Sciatic nerve (tissue), 2 donors: Measurements from ENCODE around the gene IVD. TPM values are rescaled to one million over a fixed set of nuclear protein-coding genes. Genes with fewer than 3 reads are reported as not detected.

Experiments used
- ATAC-seq: fragments of 200-7000 bp; cut with Tn5 transposase; one replicate; pipeline ENCODE4 v1.9.1; 2020; ENCODE audit warnings: mild to moderate bottlenecking, moderate library complexity
- DNase-seq: peaks from one replicate; pipeline ENCODE4 v3.0.0-alpha.2; 2020; ENCODE audit warnings: low spot score
- intact Hi-C: fragments of 100-400 bp; cut with DNase I; formaldehyde crosslinking; loops from one replicate; pipeline ENCODE4 v1.14.2; 2022
- total RNA-seq: library from RNA; stranded (reverse); fragmentation: NEBNext Ultra II Directional; extraction: Animal tissue kit (Norgen Biotek cat#: 25700); gene quantifications from one replicate; pipeline ENCODE4 v1.2.1, GENCODE V29; 2021
- donor health status: DM: no; HTN: no; CAD: no.
- donor health status: DM: no; HTN: no; CAD: no.

Gene IVD
- total RNA-seq, 1 donor from 2014 or later: 67.8 TPM

- intact Hi-C loops: no loop called here
- ATAC-seq (no peak), DNase-seq (no peak)
Measured at GRCh38 chr15:40435023-40435709, 29.6 kb downstream of the IVD start.

GRCh38 chr15:40435710-40436089, 30.1 kb downstream of the IVD start:
- no peak for ATAC-seq
- DNase-seq: no peak

GRCh38 chr15:40436116-40436891, 30.7 kb downstream of the IVD start:
- ATAC-seq (no peak), DNase-seq (no peak)
- intact Hi-C loops: no loop called here

More at GRCh38 chr15:40435710-40436089, 30.1 kb downstream of the IVD start:
- intact Hi-C loops: no loop called here

GRCh38 chr15:40436892-40437751, 31.5 kb downstream of the IVD start:
- DNase-seq (no peak), ATAC-seq (no peak)
- intact Hi-C loops: no loop called here

- intact Hi-C loops: no loop called here
- no peak for DNase-seq
- no peak for ATAC-seq
Measured at GRCh38 chr15:40437752-40438687, 32.4 kb downstream of the IVD start.

GRCh38 chr15:40438712-40439111, 33.1 kb downstream of the IVD start:
- intact Hi-C loops: no loop called here
- DNase-seq (no peak), ATAC-seq (no peak)

GRCh38 chr15:40439461-40439959, 33.9 kb downstream of the IVD start:
- DNase-seq: no peak
- no peak for ATAC-seq
- intact Hi-C loops: no loop called here

GRCh38 chr15:40439960-40440742, 34.6 kb downstream of the IVD start:
- ATAC-seq (peak; percentile 21), DNase-seq (no peak)
- intact Hi-C loops: no loop called here

GRCh38 chr15:40440743-40441564, 35.4 kb downstream of the IVD start, which contains the start of gene BAHD1:
TSS of gene BAHD1 (plus strand) at chr15:40440953. CDS start at chr15:40458465, 17,512 bp downstream.
- peak; percentile 99 for DNase-seq
- intact Hi-C loops: no loop called here
- ATAC-seq: peak; percentile 96

GRCh38 chr15:40441565-40442531, 36.3 kb downstream of the IVD start:
- no peak for ATAC-seq
- intact Hi-C loops: no loop called here
- DNase-seq: peak; percentile 67

GRCh38 chr15:40443255-40443654, 37.7 kb downstream of the IVD start:
- intact Hi-C loops: no loop called here
- DNase-seq (no peak), ATAC-seq (no peak)

- intact Hi-C loops: no loop called here
- ATAC-seq (no peak), DNase-seq (no peak)
Measured at GRCh38 chr15:40443846-40444245, 38.3 kb downstream of the IVD start.

- DNase-seq: no peak
- intact Hi-C loops: no loop called here
- no peak for ATAC-seq
Measured at GRCh38 chr15:40444736-40445135, 39.1 kb downstream of the IVD start.

GRCh38 chr15:40445421-40445922, 39.9 kb downstream of the IVD start:
- no peak for ATAC-seq

GRCh38 chr15:40446144-40446543, 40.5 kb downstream of the IVD start:
- intact Hi-C loops: no loop called here
- DNase-seq (no peak), ATAC-seq (no peak)

More at GRCh38 chr15:40445421-40445922, 39.9 kb downstream of the IVD start:
- intact Hi-C loops: no loop called here
- no peak for DNase-seq
